ENCODE measurements around the gene COMMD4.
"Not testable (repeated sequence)": the region's sequence is repeated elsewhere in the genome, so short reads cannot be mapped to it uniquely, and the experiment has no call there.

GRCh38 chr15:75333654-75334419 lies 2.0 kb upstream of the COMMD4 start:
- not testable (repeated sequence) for TF ChIP-seq CTCF (conservative IDR thresholded peaks at IDR 0.05; ENCODE audit: low read length); EZH2phosphoT487 (IDR thresholded peaks at IDR 0.05; ENCODE audit: borderline replicate concordance)
